Measurements from ENCODE around the gene MAGEB6B.
"Not testable (repeated sequence)": the region's sequence is repeated elsewhere in the genome, so short reads cannot be mapped to it uniquely, and the experiment has no call there.

The MAGEB6B gene

GRCh38 chrX:26160301-26160700 lies at the start of gene MAGEB6B:
Gene MAGEB6B (plus strand): TSS chrX:26160601. CDS start chrX:26160601, 0 bp downstream.
- DNase-seq (ENCODE audit: extremely low read depth, low read depth): no peak

DNA sequence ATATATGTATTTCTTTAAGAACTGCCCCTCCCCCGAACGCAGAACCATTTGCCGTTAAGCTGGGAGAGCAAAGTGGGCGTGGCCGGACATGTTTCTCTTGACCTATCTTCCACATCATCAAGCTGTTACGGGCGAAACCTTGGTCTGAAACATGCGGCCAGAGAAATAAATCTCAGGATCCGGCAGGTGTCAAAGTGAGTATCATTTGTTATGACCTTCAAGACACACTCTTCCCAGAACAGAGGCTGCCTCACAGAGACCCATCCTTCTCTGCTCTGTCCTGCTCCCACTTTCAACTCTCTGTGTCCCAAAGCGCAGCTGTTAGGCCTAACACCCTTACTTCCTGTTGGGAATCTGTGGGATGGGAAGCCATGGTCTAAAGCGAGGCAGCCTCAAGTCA lies 22.1 kb upstream of the MAGEB6B start, which contains the start of gene MAGEB18:
Gene MAGEB18, plus strand, starts transcription at position 70 of the 400 bp plus-strand sequence. CDS start 643 bp downstream, outside the sequence.
- no peak for DNase-seq (ENCODE audit: extremely low read depth, low read depth)
- TF ChIP-seq, protein P1, sequence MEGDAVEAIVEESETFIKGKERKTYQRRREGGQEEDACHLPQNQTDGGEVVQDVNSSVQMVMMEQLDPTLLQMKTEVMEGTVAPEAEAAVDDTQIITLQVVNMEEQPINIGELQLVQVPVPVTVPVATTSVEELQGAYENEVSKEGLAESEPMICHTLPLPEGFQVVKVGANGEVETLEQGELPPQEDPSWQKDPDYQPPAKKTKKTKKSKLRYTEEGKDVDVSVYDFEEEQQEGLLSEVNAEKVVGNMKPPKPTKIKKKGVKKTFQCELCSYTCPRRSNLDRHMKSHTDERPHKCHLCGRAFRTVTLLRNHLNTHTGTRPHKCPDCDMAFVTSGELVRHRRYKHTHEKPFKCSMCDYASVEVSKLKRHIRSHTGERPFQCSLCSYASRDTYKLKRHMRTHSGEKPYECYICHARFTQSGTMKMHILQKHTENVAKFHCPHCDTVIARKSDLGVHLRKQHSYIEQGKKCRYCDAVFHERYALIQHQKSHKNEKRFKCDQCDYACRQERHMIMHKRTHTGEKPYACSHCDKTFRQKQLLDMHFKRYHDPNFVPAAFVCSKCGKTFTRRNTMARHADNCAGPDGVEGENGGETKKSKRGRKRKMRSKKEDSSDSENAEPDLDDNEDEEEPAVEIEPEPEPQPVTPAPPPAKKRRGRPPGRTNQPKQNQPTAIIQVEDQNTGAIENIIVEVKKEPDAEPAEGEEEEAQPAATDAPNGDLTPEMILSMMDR (IDR thresholded peaks at IDR 0.05; ENCODE audit: low read depth, low read length): no peak

More at GRCh38 chrX:26160301-26160700, at the start of gene MAGEB6B:
- TF ChIP-seq, protein P1 (IDR thresholded peaks at IDR 0.05; ENCODE audit: low read depth, low read length): no peak

DNA sequence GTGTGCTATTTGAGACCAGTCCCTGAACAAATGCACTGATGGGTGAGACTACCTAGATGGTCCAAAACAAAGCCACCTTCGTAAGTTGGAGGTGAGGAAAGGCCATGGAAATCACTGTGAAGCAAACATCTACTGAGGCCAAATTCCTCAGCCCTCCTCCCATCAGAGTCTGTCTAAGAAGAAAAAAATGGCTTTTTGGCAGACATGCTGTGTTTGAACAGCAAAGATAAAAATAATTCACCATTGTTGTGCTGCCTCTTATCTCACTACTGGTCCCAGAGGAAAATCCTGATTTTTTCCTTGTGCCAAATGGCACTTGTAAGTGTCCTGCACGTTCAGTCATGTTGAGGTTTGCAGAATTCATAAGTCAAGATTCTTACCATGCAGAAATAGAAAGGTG lies 14.4 kb upstream of the MAGEB6B start:
- TF ChIP-seq, protein P1 (IDR thresholded peaks at IDR 0.05; ENCODE audit: low read depth, low read length): no peak
- no peak for DNase-seq (ENCODE audit: extremely low read depth, low read depth)

- TF ChIP-seq, protein P1 (IDR thresholded peaks at IDR 0.05; ENCODE audit: low read depth, low read length): no peak
- no peak for DNase-seq (ENCODE audit: extremely low read depth, low read depth)
Measured at GRCh38 chrX:26192204-26192603, 31.8 kb downstream of the MAGEB6B start, which contains the start of gene MAGEB6. Gene MAGEB6 (plus strand): TSS chrX:26192440. CDS start chrX:26193847, 1,407 bp downstream.

- DNase-seq (ENCODE audit: extremely low read depth, low read depth): no peak
- TF ChIP-seq, protein P1 (IDR thresholded peaks at IDR 0.05; ENCODE audit: low read depth, low read length): no peak
Measured at GRCh38 chrX:26203561-26203960, 43.2 kb downstream of the MAGEB6B start.

DNA sequence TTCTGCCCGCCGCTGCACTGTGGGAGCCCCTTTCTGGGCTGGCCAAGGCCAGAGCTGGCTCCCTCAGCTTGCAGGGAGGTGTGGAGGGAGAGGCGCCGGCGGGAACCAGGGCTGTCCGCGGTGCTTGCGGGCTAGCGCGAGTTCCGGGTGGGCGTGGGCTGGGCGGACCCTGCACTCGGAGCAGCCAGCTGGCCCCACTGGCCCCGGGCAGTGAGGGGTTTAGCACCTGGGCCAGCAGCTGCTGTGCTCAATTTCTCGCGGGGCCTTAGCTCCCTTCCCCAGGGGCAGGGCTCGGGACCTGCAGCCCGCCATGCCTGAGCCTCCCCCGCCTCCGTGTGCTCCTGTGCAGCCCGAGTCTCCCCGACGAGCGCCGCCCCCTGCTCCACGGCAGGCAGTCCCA lies 44.3 kb downstream of the MAGEB6B start:
- DNase-seq (ENCODE audit: extremely low read depth, low read depth): not testable (repeated sequence)

DNA sequence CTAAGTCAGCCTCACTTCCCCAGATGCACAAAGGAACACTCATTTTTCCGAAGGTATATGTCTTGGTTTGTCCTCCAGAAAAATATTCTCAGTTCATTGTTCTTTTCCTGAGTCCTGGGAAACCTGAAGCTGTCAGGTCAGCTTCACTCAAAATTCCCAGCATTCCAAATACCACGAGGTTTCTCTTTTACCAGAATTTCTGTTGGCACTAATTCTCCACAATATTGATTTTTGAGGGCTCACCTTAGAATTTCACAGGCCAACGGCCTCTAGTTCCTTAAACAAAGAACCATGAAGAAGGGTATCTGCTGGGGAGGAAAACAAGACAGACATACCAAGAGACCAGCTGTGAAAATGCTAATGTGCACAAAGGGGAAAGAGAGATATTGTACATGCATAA lies 47.6 kb downstream of the MAGEB6B start:
- TF ChIP-seq, protein P1 (IDR thresholded peaks at IDR 0.05; ENCODE audit: low read depth, low read length): no peak
- DNase-seq (ENCODE audit: extremely low read depth, low read depth): no peak
